Rectal smooth muscle tissue (tissue), 1 donor: ENCODE measurements around the gene KLHL25.
A peak's percentile ranks its signal among the peaks of the same experiment; 100 is the strongest.

ENCODE experiments used
- H3K27ac ChIP-seq: one replicate; pipeline ENCODE4 v1.7.0; 2013; ENCODE audit warnings: low read depth, low read length, inconsistent platforms
- H3K27me3 ChIP-seq: one replicate; pipeline ENCODE4 v1.7.0; 2013; ENCODE audit warnings: low read length; ENCODE audit not compliant: control insufficient read depth, insufficient read depth
- H3K36me3 ChIP-seq: one replicate; pipeline ENCODE4 v1.7.0; 2013; ENCODE audit warnings: low read length; ENCODE audit not compliant: control insufficient read depth, insufficient read depth
- H3K4me1 ChIP-seq: one replicate; pipeline ENCODE4 v1.7.0; 2013; ENCODE audit warnings: low read length; ENCODE audit not compliant: control insufficient read depth, insufficient read depth
- H3K4me3 ChIP-seq: one replicate; pipeline ENCODE4 v1.7.0; 2013; ENCODE audit warnings: low read length
- H3K9ac ChIP-seq: one replicate; pipeline ENCODE4 v1.7.0; 2013; ENCODE audit warnings: low read length

The KLHL25 gene

GRCh38 chr15:85723960-85724945, 70.5 kb downstream of the KLHL25 start:
- Histone ChIP-seq H3K36me3 (peaks cover 31% of the 10 kb centered on the region), H3K4me3 (no peak overlapping the region), H3K27ac (peak overlapping the region; percentile 51), H3K27me3 (no peaks in the 10 kb centered on the region), H3K4me1 (peaks cover 15% of the 10 kb centered on the region), H3K9ac (no peak overlapping the region)

- Histone ChIP-seq H3K27me3 (no peaks in the 10 kb centered on the region), H3K9ac (no peak overlapping the region), H3K4me1 (peaks cover 15% of the 10 kb centered on the region), H3K36me3 (peaks cover 37% of the 10 kb centered on the region), H3K27ac (no peak overlapping the region), H3K4me3 (no peak overlapping the region)
These were observed 72.2 kb downstream of the KLHL25 start for GRCh38 chr15:85722374-85723152.

GRCh38 chr15:85718981-85719380, 75.7 kb downstream of the KLHL25 start:
- peaks cover 44% of the 10 kb centered on the region for H3K36me3 ChIP-seq
- no peak overlapping the region for H3K9ac ChIP-seq
- H3K4me3 ChIP-seq = no peak overlapping the region
- no peaks in the 10 kb centered on the region for H3K27me3 ChIP-seq
- H3K4me1 ChIP-seq = peaks cover under 1% of the 10 kb centered on the region
- no peak overlapping the region for H3K27ac ChIP-seq

- Histone ChIP-seq H3K27me3 (no peaks in the 10 kb centered on the region), H3K4me3 (no peak overlapping the region), H3K4me1 (no peaks in the 10 kb centered on the region), H3K36me3 (peaks cover 42% of the 10 kb centered on the region), H3K27ac (no peak overlapping the region), H3K9ac (no peak overlapping the region)
These were observed 76.3 kb downstream of the KLHL25 start for GRCh38 chr15:85718271-85718971.

- no peaks in the 10 kb centered on the region for H3K4me1 ChIP-seq
- H3K27me3 ChIP-seq = no peaks in the 10 kb centered on the region
- H3K9ac ChIP-seq = no peak overlapping the region
- no peak overlapping the region for H3K27ac ChIP-seq
- no peak overlapping the region for H3K4me3 ChIP-seq
- H3K36me3 ChIP-seq = peaks cover 37% of the 10 kb centered on the region
These were observed 77.5 kb downstream of the KLHL25 start for GRCh38 chr15:85717212-85717611.

GRCh38 chr15:85716261-85716660, 78.5 kb downstream of the KLHL25 start:
- H3K27ac ChIP-seq = no peak overlapping the region

GRCh38 chr15:85711580-85712192, 83.0 kb downstream of the KLHL25 start:
- H3K4me1 ChIP-seq = peaks cover 3% of the 10 kb centered on the region
- H3K27ac ChIP-seq = no peak overlapping the region
- peaks cover 26% of the 10 kb centered on the region for H3K36me3 ChIP-seq
- H3K9ac ChIP-seq = no peak overlapping the region
- no peak overlapping the region for H3K4me3 ChIP-seq
- H3K27me3 ChIP-seq = no peaks in the 10 kb centered on the region

More at GRCh38 chr15:85716261-85716660, 78.5 kb downstream of the KLHL25 start:
- no peak overlapping the region for H3K9ac ChIP-seq
- H3K4me1 ChIP-seq = no peaks in the 10 kb centered on the region
- no peak overlapping the region for H3K4me3 ChIP-seq
- no peaks in the 10 kb centered on the region for H3K27me3 ChIP-seq
- H3K36me3 ChIP-seq = peaks cover 36% of the 10 kb centered on the region

- no peak overlapping the region for H3K27ac ChIP-seq
- H3K4me3 ChIP-seq = no peak overlapping the region
- no peaks in the 10 kb centered on the region for H3K27me3 ChIP-seq
- H3K36me3 ChIP-seq = peaks cover 21% of the 10 kb centered on the region
- H3K4me1 ChIP-seq = peaks cover 5% of the 10 kb centered on the region
- H3K9ac ChIP-seq = no peak overlapping the region
These were observed 84.3 kb downstream of the KLHL25 start for GRCh38 chr15:85710340-85710842.
